OCI-LY7 (cell line): Measurements from ENCODE around the gene RTN4. TPM values are rescaled to one million over a fixed set of nuclear protein-coding genes. Genes with fewer than 3 reads are reported as not detected.

Experiments
- BruUV-seq: library from RNA; stranded (reverse); fragments of 400-500 nt; replicated peaks from 2 replicates; lab custom pipeline; 2021; lab: Mats Ljungman, UMichigan
- CTCF ChIA-PET: fragments of 300-600 bp; sonication (Branson Sonifier 250); formaldehyde crosslinking; loops from one replicate; lab custom pipeline; 2022; ENCODE audit warnings: antibody characterized with exemption; ENCODE audit not compliant: unreplicated experiment; lab: Charles Lee
- POLR2A ChIA-PET: fragments of 300-600 bp; sonication (Branson Sonifier 250); formaldehyde crosslinking; loops from one replicate; lab custom pipeline; 2022; ENCODE audit warnings: antibody characterized with exemption; lab: Charles Lee
- DNase-seq: peaks from one replicate; pipeline ENCODE4 v3.0.0-alpha.2; 2015; ENCODE audit warnings: low spot score
- H2AFZ ChIP-seq: fragments of 200-600 bp; sonication (generic), shearing (Covaris generic); 2 replicates; pipeline ENCODE4 v1.6.1; 2014; ENCODE audit warnings: mild to moderate bottlenecking, antibody characterized with exemption, low read length, moderate library complexity
- H3K27ac ChIP-seq: fragments of 200-600 bp; sonication (generic); 2 replicates; pipeline ENCODE4 v1.5.1; 2014; ENCODE audit warnings: mixed run types, low read depth, mild to moderate bottlenecking, moderate library complexity, low read length, inconsistent platforms; ENCODE audit not compliant: poor library complexity, severe bottlenecking
- H3K36me3 ChIP-seq: fragments of 200-600 bp; sonication (generic); 2 replicates; pipeline ENCODE4 v1.6.1; 2014; ENCODE audit warnings: mild to moderate bottlenecking, antibody characterized with exemption, low read length, moderate library complexity, mixed read lengths; ENCODE audit not compliant: insufficient read depth
- H3K4me1 ChIP-seq: fragments of 200-600 bp; sonication (generic); 2 replicates; pipeline ENCODE4 v1.5.1; 2014; ENCODE audit warnings: mild to moderate bottlenecking, low read length; ENCODE audit not compliant: insufficient read depth, poor library complexity, severe bottlenecking
- H3K4me2 ChIP-seq: fragments of 200-600 bp; sonication (generic); 2 replicates; pipeline ENCODE4 v1.6.1; 2014; ENCODE audit warnings: mild to moderate bottlenecking, low read length
- H3K4me3 ChIP-seq: fragments of 200-600 bp; sonication (generic); 2 replicates; pipeline ENCODE4 v1.5.1; 2014; ENCODE audit warnings: mild to moderate bottlenecking, low read depth, low read length; ENCODE audit not compliant: poor library complexity, severe bottlenecking
- H3K79me2 ChIP-seq: fragments of 200-600 bp; sonication (generic); 2 replicates; pipeline ENCODE4 v1.6.1; 2016; ENCODE audit warnings: low read depth, mild to moderate bottlenecking, low read length, moderate library complexity, mixed read lengths; ENCODE audit not compliant: insufficient read depth
- H3K9me2 ChIP-seq: fragments of 200-600 bp; sonication (generic); 2 replicates; pipeline ENCODE4 v1.6.1; 2016; ENCODE audit warnings: mild to moderate bottlenecking, low read length, mixed read lengths; ENCODE audit not compliant: insufficient read depth
- H3K9me3 ChIP-seq: fragments of 200-600 bp; sonication (generic); 2 replicates; pipeline ENCODE4 v1.6.1; 2014; ENCODE audit warnings: mild to moderate bottlenecking, mixed run types, low read length, mixed read lengths
- H4K20me1 ChIP-seq: fragments of 200-600 bp; sonication (generic); 2 replicates; pipeline ENCODE4 v1.6.1; 2014; ENCODE audit warnings: mild to moderate bottlenecking, antibody characterized with exemption, low read length, moderate library complexity, mixed read lengths; ENCODE audit not compliant: insufficient read depth
- EZH2phosphoT487 ChIP-seq: fragments of 200-600 bp; sonication (generic); IDR thresholded peaks from 2 replicates; pipeline ENCODE4 v1.6.1; 2018; ENCODE audit warnings: low read depth, borderline replicate concordance, mild to moderate bottlenecking, mixed run types, antibody characterized with exemption, low read length, moderate library complexity, mixed read lengths
- intact Hi-C: fragments of 100-400 bp; cut with micrococcal nuclease; formaldehyde crosslinking; loops from one replicate; pipeline ENCODE4 v1.10.0; 2022; ENCODE audit not compliant: unreplicated experiment
- total RNA-seq, 2 experiments: library from RNA; depleted of rRNA in 1 of 2; stranded (reverse); fragments of >200 nt in 1 of 2; shearing (Covaris generic) in 1 of 2; gene quantifications; 2 replicates each; pipeline ENCODE4 v1.2.3, GENCODE V29; 2014 to 2022
- TF ChIP-seq, protein P1 (sequence below): fragments of 200-600 bp; sonication (generic); conservative IDR thresholded peaks from 2 replicates; pipeline ENCODE4 v1.5.1; 2014; ENCODE audit warnings: mild to moderate bottlenecking, antibody characterized with exemption, low read length, moderate library complexity, mixed read lengths

Gene RTN4
- total RNA-seq, 2 experiments from 2014 or later, result 36.5 to 75.2 TPM

DNA sequence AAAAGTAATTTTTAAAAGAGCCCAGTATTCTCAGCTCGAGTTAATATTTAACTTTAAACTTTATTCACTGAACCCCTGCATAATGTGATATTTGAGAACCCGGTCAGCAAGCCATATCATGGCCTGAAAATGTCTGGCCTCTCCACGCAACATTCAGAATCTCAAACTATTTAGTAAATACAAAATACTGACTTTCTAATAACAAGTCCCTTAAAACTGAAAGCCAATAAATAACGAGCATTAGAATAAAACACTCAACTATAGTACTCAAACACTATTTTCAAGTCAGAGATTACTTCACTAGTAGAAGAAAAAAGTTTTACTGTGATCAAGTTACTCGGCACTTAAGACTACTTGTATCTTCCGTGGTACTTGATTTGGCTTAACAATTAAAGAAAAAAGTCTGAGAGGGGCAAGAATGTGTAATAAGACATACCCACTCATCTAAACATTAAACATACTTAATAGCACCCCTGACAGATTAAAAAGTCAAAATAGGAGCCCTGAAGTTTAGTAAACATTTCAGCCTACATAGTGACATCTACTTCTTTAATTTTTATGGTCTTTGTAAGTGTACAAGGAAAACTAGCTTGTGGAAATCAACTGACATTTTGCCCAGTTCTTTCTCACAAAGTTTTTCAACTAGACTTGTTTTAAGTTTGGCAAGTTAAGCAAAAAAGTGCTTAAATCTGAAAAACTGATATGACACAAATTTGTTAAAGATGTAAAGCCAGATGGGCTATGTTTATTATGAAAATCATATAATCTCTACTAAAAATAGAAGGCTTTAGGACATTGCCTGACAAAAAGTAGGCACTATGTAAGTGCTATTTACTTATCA lies 38.2 kb downstream of the RTN4 start:
- no peaks in the 10 kb centered on the region for H3K9me2 ChIP-seq
- H4K20me1 ChIP-seq, result peaks cover 24% of the 10 kb centered on the region; the same call in 1 of the 2 replicates
- intact Hi-C loops, result loop anchor here (5.0 kb wide), 1 partner anchor 255 kb away; no protein-coding TSS in a partner anchor
- no TSS peak for BruUV-seq
- CTCF ChIA-PET, result no interaction called here
- H3K9me3 ChIP-seq, result no peaks in the 10 kb centered on the region
- peaks cover 80% of the 10 kb centered on the region for H3K79me2 ChIP-seq
- no peak overlapping the region for H3K4me3 ChIP-seq
- H3K4me2 ChIP-seq, result peak overlapping the region; percentile 79
- H2AFZ ChIP-seq, result no peak overlapping the region
- no peak for DNase-seq
- POLR2A ChIA-PET, result interaction anchor here (0.7 to 1.4 kb wide), 2 partner anchors 106 to 146 kb away, joined by 3 read pairs; no protein-coding TSS in a partner anchor
- H3K36me3 ChIP-seq, result peaks cover 4% of the 10 kb centered on the region; the same call in 1 of the 2 replicates
- peaks cover 36% of the 10 kb centered on the region for H3K4me1 ChIP-seq
- TF ChIP-seq, protein P1, sequence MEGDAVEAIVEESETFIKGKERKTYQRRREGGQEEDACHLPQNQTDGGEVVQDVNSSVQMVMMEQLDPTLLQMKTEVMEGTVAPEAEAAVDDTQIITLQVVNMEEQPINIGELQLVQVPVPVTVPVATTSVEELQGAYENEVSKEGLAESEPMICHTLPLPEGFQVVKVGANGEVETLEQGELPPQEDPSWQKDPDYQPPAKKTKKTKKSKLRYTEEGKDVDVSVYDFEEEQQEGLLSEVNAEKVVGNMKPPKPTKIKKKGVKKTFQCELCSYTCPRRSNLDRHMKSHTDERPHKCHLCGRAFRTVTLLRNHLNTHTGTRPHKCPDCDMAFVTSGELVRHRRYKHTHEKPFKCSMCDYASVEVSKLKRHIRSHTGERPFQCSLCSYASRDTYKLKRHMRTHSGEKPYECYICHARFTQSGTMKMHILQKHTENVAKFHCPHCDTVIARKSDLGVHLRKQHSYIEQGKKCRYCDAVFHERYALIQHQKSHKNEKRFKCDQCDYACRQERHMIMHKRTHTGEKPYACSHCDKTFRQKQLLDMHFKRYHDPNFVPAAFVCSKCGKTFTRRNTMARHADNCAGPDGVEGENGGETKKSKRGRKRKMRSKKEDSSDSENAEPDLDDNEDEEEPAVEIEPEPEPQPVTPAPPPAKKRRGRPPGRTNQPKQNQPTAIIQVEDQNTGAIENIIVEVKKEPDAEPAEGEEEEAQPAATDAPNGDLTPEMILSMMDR, result no peak
- no peak for TF ChIP-seq EZH2phosphoT487
- H3K27ac ChIP-seq, result no peak overlapping the region

DNA sequence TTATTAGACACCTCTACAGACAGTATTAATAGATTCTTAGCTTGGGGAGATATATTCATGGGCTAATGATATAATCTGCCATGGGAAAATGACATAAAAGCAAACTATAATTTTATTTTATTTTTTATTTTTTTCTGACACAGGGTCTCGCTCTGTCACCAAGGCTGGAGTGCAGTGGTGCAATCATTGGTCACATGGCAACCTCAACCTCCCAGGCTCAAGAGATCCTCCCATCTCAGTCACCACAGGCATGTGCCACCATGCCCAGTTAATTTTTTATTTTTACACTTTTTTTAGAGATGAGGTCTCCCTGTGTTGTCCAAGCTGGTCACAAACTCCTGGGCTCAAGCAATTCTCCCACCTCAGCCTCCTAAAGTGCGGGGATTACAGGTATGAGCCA lies 39.3 kb downstream of the RTN4 start:
- no peak overlapping the region for H3K27ac ChIP-seq
- no peaks in the 10 kb centered on the region for H3K9me3 ChIP-seq
- H3K4me3 ChIP-seq, result peak overlapping the region; percentile 63
- no peak for TF ChIP-seq EZH2phosphoT487
- TF ChIP-seq, protein P1, result no peak
- H4K20me1 ChIP-seq, result peaks cover 27% of the 10 kb centered on the region; the same call in 1 of the 2 replicates
- CTCF ChIA-PET, result no interaction called here
- no peak for DNase-seq
- H3K79me2 ChIP-seq, result peaks cover 82% of the 10 kb centered on the region
- no peak overlapping the region for H2AFZ ChIP-seq
- no TSS peak for BruUV-seq
- H3K36me3 ChIP-seq, result 0 out of 2 replicates have a peak, but pooled peaks cover under 1% of the 10 kb centered on the region
- POLR2A ChIA-PET, result interaction anchor here (0.8 to 1.6 kb wide), 4 partner anchors 11 to 149 kb away, joined by 3 to 7 read pairs (median 4); partner anchors contain the start of gene RTN4
- H3K4me1 ChIP-seq, result peaks cover 36% of the 10 kb centered on the region
- H3K9me2 ChIP-seq, result no peaks in the 10 kb centered on the region
- intact Hi-C loops, result loop anchor here (5.0 kb wide), 1 partner anchor 254 kb away; no protein-coding TSS in a partner anchor
- peak overlapping the region; percentile 79 for H3K4me2 ChIP-seq
